Dermis blood vessel endothelial cell (primary cell): ENCODE results near the gene ARHGEF38. TPM values are rescaled to one million over a fixed set of nuclear protein-coding genes. Genes with fewer than 3 reads are reported as not detected.

Experiments used
- DNase-seq: peaks from one replicate; pipeline ENCODE4 v3.0.0; 2010
- total RNA-seq: library from RNA; depleted of rRNA; stranded (reverse); fragments of >200 nt; gene quantifications from 2 replicates; pipeline ENCODE4 v1.2.3, GENCODE V29; 2014

ARHGEF38 gene
- total RNA-seq, 1 donor from 2014 or later = under 0.01 TPM

- DNase-seq = no peak
These were observed 60.9 kb downstream of the ARHGEF38 start for GRCh38 chr4:105613306-105613705.

DNA sequence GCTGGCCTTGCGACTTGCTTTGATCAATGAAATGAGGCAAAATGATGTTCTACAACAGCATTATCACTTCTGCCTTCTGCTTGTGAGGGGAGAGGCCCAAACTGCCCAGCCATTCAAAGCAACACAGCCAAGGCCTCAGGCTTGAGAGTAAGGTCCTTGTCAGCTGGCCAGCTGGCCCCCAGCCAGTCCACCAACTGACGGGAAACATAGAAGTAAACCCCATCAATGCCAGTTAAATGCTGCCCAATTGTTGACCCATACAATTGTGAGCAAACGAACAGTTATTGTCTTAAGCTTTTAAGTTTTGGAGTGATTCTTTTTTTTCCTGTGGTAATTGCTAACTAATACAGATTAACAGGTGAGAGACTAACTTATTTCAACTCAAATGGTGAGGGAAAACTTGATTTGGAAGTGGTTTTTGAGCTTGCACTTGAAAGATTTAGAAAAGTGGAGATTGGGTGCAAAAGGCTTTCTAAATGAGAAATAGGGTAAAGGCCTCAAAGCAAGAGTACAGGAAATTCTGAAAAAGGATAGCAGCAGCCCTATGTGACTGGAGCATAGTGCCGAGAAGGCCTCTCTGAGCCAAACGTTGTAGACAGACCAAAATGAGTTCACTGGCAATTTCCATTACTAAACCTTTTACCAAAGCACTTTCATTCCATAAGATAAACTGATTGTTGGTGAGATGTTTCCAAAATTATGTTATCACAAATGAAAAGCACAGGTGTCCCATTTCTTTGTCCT lies 66.9 kb downstream of the ARHGEF38 start:
- DNase-seq = peak; percentile 60

DNA sequence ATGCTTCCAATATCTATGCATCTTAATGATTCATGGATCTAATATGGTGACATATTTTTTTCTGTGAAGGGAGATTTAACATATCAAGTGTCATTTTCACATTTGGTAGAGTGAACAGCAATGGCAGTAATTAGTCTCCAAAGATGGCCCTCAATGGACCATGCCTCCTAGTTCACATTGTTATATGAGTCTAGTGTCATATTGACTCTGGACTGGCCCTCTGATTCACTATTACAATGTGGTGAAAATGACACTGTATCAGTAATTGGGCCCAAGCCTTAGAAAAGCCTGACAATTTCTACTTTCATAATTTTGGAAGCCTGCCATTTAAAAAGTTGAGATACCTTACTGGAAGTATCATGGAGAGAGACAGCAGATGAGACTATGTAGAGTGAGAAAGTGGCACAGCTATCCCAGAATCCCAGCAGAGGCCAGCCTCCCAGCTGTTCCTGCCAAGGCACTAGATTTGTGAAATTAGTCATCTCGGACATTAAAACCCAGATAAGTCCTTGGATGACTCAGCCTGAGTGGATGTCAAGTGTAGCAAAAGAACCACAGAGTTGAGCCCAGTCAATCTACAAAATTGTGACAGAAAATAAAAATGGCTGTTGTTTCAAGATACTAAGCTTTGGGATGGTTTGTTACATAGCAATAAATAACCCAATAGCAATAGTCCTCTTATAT lies 68.4 kb downstream of the ARHGEF38 start:
- no peak for DNase-seq

GRCh38 chr4:105622269-105622668 lies 69.8 kb downstream of the ARHGEF38 start:
- no peak for DNase-seq

- DNase-seq = no peak
These were observed 70.7 kb downstream of the ARHGEF38 start for GRCh38 chr4:105623099-105623498.

DNA sequence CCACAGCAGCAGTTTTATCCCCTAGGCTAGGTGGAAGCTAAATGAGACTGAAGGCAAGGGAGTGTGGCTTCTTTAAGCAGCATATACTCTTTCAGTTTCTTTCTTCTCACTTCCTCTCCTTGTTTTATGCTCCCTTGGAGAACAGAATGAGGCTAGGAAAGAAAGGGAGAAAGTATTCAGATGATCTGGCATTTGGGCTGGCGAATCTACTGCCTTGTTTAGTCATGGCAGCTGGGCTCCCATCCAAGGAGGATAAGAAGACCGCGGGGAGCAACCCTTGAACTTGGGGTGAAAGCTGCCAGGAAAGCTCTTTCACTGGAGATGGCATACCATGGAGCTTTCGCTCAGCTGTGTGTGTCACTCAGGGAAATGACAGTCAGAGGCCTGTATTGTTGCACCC lies 72.1 kb downstream of the ARHGEF38 start:
- no peak for DNase-seq

GRCh38 chr4:105625214-105625613 lies 72.8 kb downstream of the ARHGEF38 start:
- no peak for DNase-seq

DNA sequence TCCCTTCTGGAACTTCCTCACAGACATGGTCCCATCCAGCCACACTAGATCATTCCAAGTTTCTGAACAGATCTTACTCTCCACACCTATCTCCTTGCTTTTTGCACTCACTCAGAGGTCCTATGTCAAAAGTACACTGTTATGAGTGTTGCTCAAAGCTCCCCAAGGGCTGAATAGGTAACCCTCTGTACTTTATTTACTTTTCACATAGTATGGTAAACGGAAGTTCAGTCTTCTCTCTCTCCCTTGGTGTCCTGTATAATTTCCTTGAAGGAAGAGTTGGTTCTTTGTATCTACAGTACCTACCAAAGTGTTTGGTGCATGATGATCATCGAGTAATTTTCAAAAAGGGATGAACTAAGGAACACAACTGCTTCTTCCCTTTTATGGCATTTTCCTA lies 74.4 kb downstream of the ARHGEF38 start:
- no peak for DNase-seq

GRCh38 chr4:105627620-105628019 lies 75.2 kb downstream of the ARHGEF38 start:
- no peak for DNase-seq

DNA sequence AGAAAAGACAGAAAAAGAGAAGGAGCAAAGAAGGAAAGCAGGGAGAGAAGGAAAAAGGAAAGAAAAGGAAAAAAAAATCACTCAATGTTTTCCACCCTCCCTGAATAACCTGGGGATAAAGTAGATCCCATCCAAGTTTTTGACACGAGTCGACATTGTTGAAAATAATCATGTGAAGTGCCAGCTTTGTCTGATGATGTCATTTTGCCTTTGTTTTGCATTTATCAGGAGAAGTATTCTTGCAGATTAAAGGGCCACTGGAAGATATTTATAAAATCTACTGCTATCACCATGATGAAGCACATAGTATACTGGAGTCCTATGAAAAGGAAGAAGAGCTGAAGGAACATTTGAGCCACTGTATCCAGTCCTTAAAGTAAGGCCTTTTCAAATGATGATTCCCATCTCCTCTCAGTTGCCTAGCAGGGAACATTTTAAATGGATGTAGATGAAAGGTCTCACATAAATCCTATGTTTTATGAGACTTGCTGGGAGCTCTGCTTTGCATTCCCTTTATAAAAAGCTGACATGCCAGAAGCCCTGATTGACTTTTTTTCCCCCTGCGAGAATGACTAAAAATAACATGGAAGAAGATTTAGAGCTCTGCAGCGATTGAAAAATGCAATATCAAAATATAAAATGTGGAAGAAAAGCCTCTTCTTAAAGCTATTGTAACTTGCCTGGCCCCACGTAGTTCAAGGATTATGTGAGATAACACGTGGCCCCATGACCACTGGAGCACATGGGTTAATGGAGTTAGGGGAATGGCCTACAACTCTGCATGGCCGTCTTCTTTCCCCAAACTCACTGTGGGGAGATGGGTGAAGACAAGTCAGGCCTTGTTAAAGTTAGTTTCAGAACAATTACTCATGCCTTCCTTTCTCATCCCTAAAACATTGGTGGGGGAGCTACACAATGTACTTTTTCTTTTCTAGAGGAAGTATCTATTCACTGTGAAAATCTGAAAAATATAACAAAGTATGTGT lies 78.5 kb downstream of the ARHGEF38 start:
- no peak for DNase-seq

DNA sequence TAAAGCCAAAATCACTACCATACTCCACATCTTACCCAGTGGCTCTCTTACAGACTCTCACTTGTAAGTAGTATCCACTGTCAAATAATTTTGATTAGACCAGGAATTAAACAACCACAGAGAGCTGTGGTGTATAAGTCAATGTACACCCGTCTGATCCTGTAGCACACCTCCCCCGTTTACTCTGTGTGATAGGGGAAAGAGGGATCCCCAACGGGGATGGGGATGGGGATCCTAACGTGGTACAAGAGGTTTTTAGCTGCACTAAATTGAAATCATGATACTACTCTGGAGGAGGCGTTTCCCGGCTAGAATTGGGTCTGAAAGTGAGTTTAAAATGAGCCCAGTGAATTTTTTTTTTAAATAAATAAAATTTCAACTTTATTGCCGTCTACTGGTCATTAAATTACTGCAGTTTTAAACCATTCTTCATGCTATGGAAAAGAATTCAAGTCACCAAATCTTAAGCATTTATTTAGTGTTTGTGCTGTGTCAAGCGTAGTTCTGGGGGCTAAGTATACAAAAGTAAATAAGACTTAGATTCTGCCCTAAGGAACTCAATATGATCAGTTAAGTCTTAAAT lies 79.5 kb downstream of the ARHGEF38 start:
- DNase-seq = peak; percentile 12

DNA sequence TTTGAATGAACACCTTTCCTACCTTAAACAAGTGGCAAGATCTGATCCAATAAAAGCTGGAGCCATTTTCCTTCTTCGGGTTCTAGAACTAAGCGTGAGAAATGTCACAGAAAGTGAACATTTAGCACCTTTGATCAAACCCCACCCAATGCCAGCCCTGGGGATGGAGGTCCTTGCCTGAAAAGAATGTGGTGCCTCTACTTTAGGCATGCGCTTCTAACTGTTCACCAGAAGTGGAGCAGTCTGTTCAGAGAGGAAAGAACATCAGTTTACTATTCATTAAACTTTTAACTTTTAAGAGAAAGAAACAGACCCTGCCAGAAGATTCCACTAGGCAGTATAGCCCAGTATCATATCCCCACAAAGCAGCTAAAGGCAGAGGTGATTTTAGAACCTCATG lies 80.2 kb downstream of the ARHGEF38 start:
- DNase-seq = no peak

DNA sequence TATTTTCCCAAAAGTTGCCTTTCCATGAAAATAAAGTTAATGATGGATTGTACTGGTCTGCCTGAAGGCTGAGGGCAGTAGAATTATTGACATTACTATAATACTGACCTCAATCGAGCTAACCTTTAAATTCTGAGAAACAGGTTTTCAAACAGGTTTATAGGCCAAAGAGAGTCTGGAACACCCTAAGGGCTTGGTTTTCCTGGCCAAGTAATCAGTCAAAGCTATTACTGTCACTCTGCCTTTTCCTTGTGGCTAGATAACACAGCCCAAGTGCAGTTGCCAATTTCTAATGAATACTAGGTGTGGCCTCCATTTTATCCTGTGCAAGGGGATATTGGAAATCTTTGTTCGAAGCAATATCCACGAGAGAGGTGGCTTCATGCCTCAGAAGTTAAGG lies 80.8 kb downstream of the ARHGEF38 start:
- no peak for DNase-seq

- DNase-seq = no peak
These were observed 82.1 kb downstream of the ARHGEF38 start for GRCh38 chr4:105634402-105635080.

- DNase-seq = peak; percentile 25
These were observed 85.2 kb downstream of the ARHGEF38 start for GRCh38 chr4:105637408-105638176.

GRCh38 chr4:105641845-105642244 lies 89.4 kb downstream of the ARHGEF38 start:
- no peak for DNase-seq

DNA sequence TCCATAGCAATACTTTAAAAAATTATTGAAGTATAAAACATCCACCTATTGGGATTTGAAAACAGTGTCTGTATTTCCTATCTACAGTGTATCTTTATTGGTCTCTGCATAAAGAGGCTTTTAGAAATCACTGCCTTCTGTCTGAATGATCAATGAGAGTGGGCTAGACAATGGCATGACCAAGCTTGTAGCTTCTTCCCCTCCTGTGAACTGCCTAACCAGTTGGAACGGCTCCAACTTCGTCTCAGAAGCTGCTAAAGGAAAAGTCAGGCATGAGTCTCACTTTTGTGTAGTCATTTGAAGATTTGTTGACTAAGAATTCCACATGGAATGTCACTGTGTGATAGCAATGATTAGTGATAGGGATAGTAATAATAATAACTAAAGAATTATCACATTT lies 91.8 kb downstream of the ARHGEF38 start:
- no peak for DNase-seq

GRCh38 chr4:105645440-105645839 lies 93.0 kb downstream of the ARHGEF38 start:
- no peak for DNase-seq

DNA sequence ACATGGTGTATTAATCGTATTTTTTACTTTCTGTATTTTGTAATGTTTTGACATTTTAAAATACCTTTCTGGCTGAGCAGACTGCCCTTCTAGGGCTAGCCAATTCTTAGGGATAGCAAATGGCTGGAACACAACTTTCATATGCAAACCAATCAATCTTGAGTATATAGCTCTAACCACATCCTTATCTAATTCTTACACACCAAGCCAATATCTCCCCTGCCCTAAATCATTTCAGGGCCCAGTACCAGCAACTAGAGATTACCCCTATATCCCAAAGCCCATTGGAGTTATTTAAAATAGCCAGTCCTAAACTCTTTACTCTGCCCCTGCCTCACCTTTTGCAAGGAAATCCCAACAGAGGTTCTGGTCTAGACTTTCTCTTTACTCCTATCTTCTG lies 97.8 kb downstream of the ARHGEF38 start:
- DNase-seq = no peak

DNA sequence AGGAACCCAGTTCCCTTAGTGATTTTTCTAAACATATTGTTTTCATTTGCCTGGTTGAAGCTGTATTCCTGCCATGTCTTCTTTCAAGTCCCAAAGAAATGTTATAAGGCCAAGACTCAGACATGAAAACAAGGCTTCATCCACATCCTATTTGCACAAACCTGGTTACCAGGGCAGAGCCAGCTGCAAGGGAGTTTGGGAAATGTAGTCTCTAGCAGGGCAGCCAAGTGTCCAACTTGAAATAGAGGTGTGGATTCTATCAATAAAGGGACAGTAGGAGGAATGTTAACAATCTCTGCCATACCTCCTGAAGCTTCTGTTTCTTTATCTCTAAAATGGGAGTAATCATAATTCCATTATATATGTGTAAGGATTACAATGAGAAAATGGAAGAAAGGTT lies 99.5 kb downstream of the ARHGEF38 start:
- DNase-seq = no peak

DNA sequence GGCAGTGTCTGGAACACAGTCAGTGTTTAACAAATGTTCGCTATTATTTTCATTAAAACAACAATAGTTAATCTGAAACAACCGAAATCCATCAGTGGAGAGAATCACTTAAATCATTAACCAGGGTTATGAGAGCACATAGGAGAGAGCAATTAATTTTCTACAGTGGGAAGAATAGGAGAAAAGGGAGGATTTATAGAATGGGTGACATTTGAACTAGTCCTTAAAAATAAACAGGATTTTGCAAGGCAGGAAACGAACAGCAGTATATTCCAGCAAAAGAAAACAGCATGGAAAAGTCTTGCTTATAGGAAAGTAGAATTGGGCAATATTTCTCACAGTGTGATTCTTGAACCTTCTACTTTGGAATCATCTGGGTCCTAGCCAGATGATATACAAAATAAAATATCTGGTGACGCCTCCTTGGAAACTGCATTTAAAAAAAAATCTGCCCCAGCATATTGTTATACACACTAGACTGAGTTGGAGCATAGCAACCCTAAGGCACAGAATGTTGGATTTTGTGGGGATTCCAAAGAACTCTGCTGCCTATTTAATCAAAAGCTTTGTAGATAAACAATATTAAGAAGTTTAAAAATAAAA lies 100.0 kb downstream of the ARHGEF38 start:
- DNase-seq = no peak
